Spleen (tissue), 7 donors: ENCODE measurements around the gene PRDM16.

Experiments used
- CTCF ChIP-seq, 11 experiments: fragments of 200-600 bp in 7 of 11; fragments of 450-650 bp in 4 of 11; sonication (generic) in 4 of 11; IDR thresholded peaks in 8 of 11; conservative IDR thresholded peaks in 3 of 11; 1 replicate in 7 of 11; 2 replicates in 4 of 11; pipeline versions ENCODE4 v1.4.0 to v1.8.0; 2016 to 2021; ENCODE audit warnings: antibody characterized with exemption in 11 of 11, inconsistent platforms in 4 of 11, mild to moderate bottlenecking in 1 of 11
- POLR2A ChIP-seq, 3 donors: fragments of 450-650 bp; IDR thresholded peaks; one replicate each; pipeline ENCODE4 v1.5.1; 2017; ENCODE audit warnings: antibody characterized with exemption in 3 of 3, mild to moderate bottlenecking in 1 of 3
- donor health status: DM: no; HTN: no; CAD: no; lungs with moderate emphysema.
- donor health status: DM: no; HTN: no; CAD: no.
- donor health status: DM: no; HTN: no; CAD: no.

DNA sequence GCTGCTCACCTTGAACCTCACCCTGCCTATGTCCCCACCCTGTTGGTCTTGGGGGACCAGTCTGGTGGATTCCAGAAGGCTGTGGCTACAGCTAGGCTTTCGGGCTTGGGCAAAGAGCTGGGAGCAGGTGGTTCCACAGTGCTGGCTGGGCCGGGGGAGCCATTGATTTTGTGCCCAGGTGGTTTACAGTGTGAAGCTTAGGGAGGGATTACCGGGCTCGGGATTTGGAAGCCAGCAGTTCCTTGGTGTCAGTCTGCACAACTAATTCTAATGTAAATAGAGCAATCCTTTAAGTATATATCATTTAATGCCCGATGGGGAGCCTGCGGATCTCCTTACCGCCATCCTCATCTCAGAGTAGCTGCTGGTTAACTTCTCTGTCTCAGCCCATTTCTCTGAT lies 38.2 kb downstream of the PRDM16 start:
- TF ChIP-seq CTCF (IDR thresholded peaks at IDR 0.05 in 8 of 11, conservative IDR thresholded peaks at IDR 0.05 in 3 of 11), result no peak
- TF ChIP-seq POLR2A (IDR thresholded peaks at IDR 0.05), result no peak
